K562 (cell line): ENCODE results near the gene IMPG1. TPM values are rescaled to one million over a fixed set of nuclear protein-coding genes. Genes with fewer than 3 reads are reported as not detected.

Experiments
- ATAC-seq: fragments of 200-7000 bp; cut with Tn5 transposase; 3 replicates; pipeline ENCODE4 v1.9.1; 2020; ENCODE audit warnings: moderate library complexity
- BruUV-seq: library from RNA; stranded (reverse); fragments of 400-500 nt; replicated peaks from 2 replicates; lab custom pipeline; 2021; lab: Mats Ljungman, UMichigan
- CTCF ChIA-PET: fragments of 300-600 bp; formaldehyde crosslinking; extraction: SDS; loops from one replicate; lab custom pipeline; 2021; ENCODE audit warnings: low intra/inter-chr PET ratio; lab: Yijun Ruan, JAX
- POLR2A ChIA-PET: fragments of 300-600, 350-650 bp; sonication (Branson Sonifier 250); formaldehyde crosslinking; extraction: SDS; loops from one replicate; lab custom pipeline; 2021; ENCODE audit warnings: antibody characterized with exemption, inconsistent platforms; lab: Yijun Ruan, JAX
- DNase-seq, 4 experiments: peaks; one replicate each; pipeline versions ENCODE4 v3.0.0 to v3.0.0-alpha.2; 2011 to 2018; ENCODE audit warnings: low spot score in 3 of 4, mixed read lengths in 3 of 4; ENCODE audit errors: extremely low read depth in 1 of 4
- FAIRE-seq: peaks from 2 replicates; lab custom pipeline; 2011; peaks lifted over from hg19 to GRCh38; lab: Jason Lieb, UNC
- H2AFZ ChIP-seq: 2 replicates; pipeline ENCODE4 v1.6.0; 2011; ENCODE audit warnings: low read depth, low read length, control low read depth, inconsistent platforms
- H3K27ac ChIP-seq: fragments of 200-600 bp; 3 replicates; pipeline ENCODE4 v1.8.0; 2011; ENCODE audit warnings: low read depth, mild to moderate bottlenecking, control low read depth, inconsistent platforms, low read length, moderate library complexity, mixed read lengths; ENCODE audit errors: extremely low read depth
- H3K27me3 ChIP-seq, 2 experiments: fragments of 300-600 bp in 1 of 2; 2 replicates in 1 of 2; 3 replicates in 1 of 2; pipeline versions ENCODE4 v1.6.0 to v1.8.0; 2011; ENCODE audit warnings: inconsistent platforms in 2 of 2, low read length in 2 of 2, mild to moderate bottlenecking in 1 of 2, mixed read lengths in 1 of 2, moderate library complexity in 1 of 2; ENCODE audit not compliant: control insufficient read depth in 2 of 2, insufficient read depth in 2 of 2
- H3K36me3 ChIP-seq: fragments of 300-600 bp; 3 replicates; pipeline ENCODE4 v1.8.0; 2011; ENCODE audit warnings: mild to moderate bottlenecking, low read length, inconsistent platforms; ENCODE audit not compliant: control insufficient read depth, insufficient read depth
- H3K4me1 ChIP-seq, 2 experiments: fragments of 200-600 bp in 1 of 2; replicated peaks in 1 of 2; 2 replicates in 1 of 2; 3 replicates in 1 of 2; pipeline versions ENCODE4 v1.5.1 to v1.8.0; 2011; ENCODE audit warnings: inconsistent platforms in 2 of 2, low read length in 2 of 2, mild to moderate bottlenecking in 1 of 2, mixed read lengths in 1 of 2, moderate library complexity in 1 of 2; ENCODE audit not compliant: control insufficient read depth in 2 of 2, insufficient read depth in 2 of 2
- H3K4me2 ChIP-seq: 2 replicates; pipeline ENCODE4 v1.6.1; 2011; ENCODE audit warnings: low read length, control low read depth, inconsistent platforms, mixed read lengths; ENCODE audit not compliant: insufficient read depth
- H3K4me3 ChIP-seq: fragments of 200-600 bp; sonication (generic), shearing (Covaris generic); 2 replicates; pipeline ENCODE4 v1.5.1; 2016; ENCODE audit warnings: control low read depth, inconsistent platforms
- H3K79me2 ChIP-seq: fragments of 200-600 bp; 3 replicates; pipeline ENCODE4 v1.8.0; 2011; ENCODE audit warnings: low read length, inconsistent platforms; ENCODE audit not compliant: control insufficient read depth, insufficient read depth
- H3K9ac ChIP-seq, 2 experiments: 2 replicates each; pipeline versions ENCODE4 v1.6.0 to v1.6.1; 2011; ENCODE audit warnings: low read depth in 2 of 2, low read length in 2 of 2, control low read depth in 1 of 2, inconsistent platforms in 1 of 2, mild to moderate bottlenecking in 1 of 2, mixed read lengths in 1 of 2; ENCODE audit not compliant: insufficient read depth in 1 of 2
- H3K9me1 ChIP-seq: one replicate; pipeline ENCODE4 v1.6.0; 2011; ENCODE audit warnings: inconsistent platforms, mild to moderate bottlenecking, low read length, moderate library complexity; ENCODE audit not compliant: control insufficient read depth, insufficient read depth
- H3K9me3 ChIP-seq: replicated peaks from 2 replicates; pipeline ENCODE4 v1.5.1; 2011; ENCODE audit warnings: low read depth, low read length, inconsistent platforms; ENCODE audit not compliant: control insufficient read depth, insufficient read depth
- H4K20me1 ChIP-seq: replicated peaks from 2 replicates; pipeline ENCODE4 v1.6.1; 2011; ENCODE audit warnings: low read length, inconsistent platforms, mixed read lengths; ENCODE audit not compliant: control insufficient read depth, insufficient read depth
- BRF1 ChIP-seq: IDR thresholded peaks from 3 replicates; pipeline ENCODE4 v1.6.1; 2011; ENCODE audit warnings: borderline replicate concordance, mild to moderate bottlenecking; ENCODE audit not compliant: insufficient read length; ENCODE audit errors: extremely low read depth
- CSDE1 ChIP-seq, 2 experiments: fragments of 450-650 bp; IDR thresholded peaks; 2 replicates each; pipeline ENCODE4 v1.6.1; 2016; ENCODE audit warnings: mild to moderate bottlenecking in 1 of 2
- MTF1 ChIP-seq: fragments of 250-450 bp; sonication (Bioruptor Pico); IDR thresholded peaks from 2 replicates; pipeline ENCODE4 v1.9.0; 2021; ENCODE audit warnings: moderate library complexity, mild to moderate bottlenecking, inconsistent platforms, borderline replicate concordance
- SUPT5H ChIP-seq: fragments of 450-650 bp; IDR thresholded peaks from 2 replicates; pipeline ENCODE4 v1.6.1; 2016
- ZFP30 ChIP-seq: fragments of 250-450 bp; sonication (Bioruptor Pico); IDR thresholded peaks from 2 replicates; pipeline ENCODE4 v1.8.0; 2022; ENCODE audit warnings: moderate library complexity, mild to moderate bottlenecking, inconsistent platforms, borderline replicate concordance
- ZNF133 ChIP-seq: fragments of 250-450 bp; sonication (Bioruptor Pico); IDR thresholded peaks from 2 replicates; pipeline ENCODE4 v1.4.0; 2020; ENCODE audit warnings: mild to moderate bottlenecking
- WGBS: fragments of 100-300 bp; shearing (Covaris generic); methylation state at CpG from one replicate; pipeline ENCODE4 v1.1.6; 2016; ENCODE audit warnings: low coverage, mixed read lengths; ENCODE audit not compliant: insufficient coverage; ENCODE audit errors: missing lambda C conversion rate; 5-methylcytosine and 5-hydroxymethylcytosine counted together
- in situ Hi-C: fragments of 300-500 bp; cut with MboI; formaldehyde crosslinking; loops from 4 replicates; pipeline ENCODE4 v1.15.0; 2018; ENCODE audit warnings: inconsistent platforms, mixed read lengths
- intact Hi-C: fragments of 100-400 bp; cut with micrococcal nuclease; formaldehyde crosslinking; loops from 2 replicates; pipeline ENCODE4 v1.14.2; 2022
- polyA plus RNA-seq, 8 experiments: library from polyadenylated mRNA; depleted of rRNA in 4 of 8; stranded (reverse) in 5 of 8; unstranded in 3 of 8; fragments of >200 nt; fragmentation: Nextera tagmentation in 2 of 8; fragmentation: Illumina TruSeq in 1 of 8; extraction: Ambion mirVana in 2 of 8; extraction: Trizol in 1 of 8; gene quantifications; 2 replicates each; pipeline versions ENCODE4 v1.2.1 to v1.2.3, GENCODE V29; 2011 to 2014; ENCODE audit warnings: inconsistent platforms in 1 of 8, missing spikeins in 1 of 8
- total RNA-seq, 7 experiments: library from RNA; depleted of rRNA in 6 of 7; stranded (reverse); fragments of >200 nt in 6 of 7; fragmentation: Illumina TruSeq in 2 of 7; extraction: Trizol in 2 of 7; gene quantifications; 2 replicates each; pipeline versions ENCODE4 v1.2.1 to v1.2.3, GENCODE V29; 2011 to 2021; ENCODE audit warnings: low replicate concordance in 1 of 7
- TF ChIP-seq, protein P1 (sequence below): sonication (generic); formaldehyde crosslinking; IDR thresholded peaks from 2 replicates; pipeline ENCODE4 v1.8.1; 2023; ENCODE audit warnings: missing genetic modification reagents, mild to moderate bottlenecking, borderline replicate concordance

Gene IMPG1
- total and polyA plus RNA-seq, 9 of the 15 experiments (the other 6 are each of a cell fraction or from before 2014, with no cell fraction given): not detected

GRCh38 chr6:75946146-75946831, 126.2 kb downstream of the IMPG1 start:
- H3K4me1 ChIP-seq: no peaks in the 10 kb centered on the region
- CTCF ChIA-PET: no interaction called here
- H2AFZ ChIP-seq: no peak overlapping the region
- no peaks in the 10 kb centered on the region; the same call in 2 of the 3 replicates for H3K36me3 ChIP-seq
- H3K4me2 ChIP-seq: no peak overlapping the region
- in situ Hi-C loops (loop anchor here (25.0 kb wide), 1 partner anchor 1516 kb away; the partner anchor contains the start of gene HTR1B), intact Hi-C loops (no loop called here)
- no peaks in the 10 kb centered on the region for H3K79me2 ChIP-seq
- POLR2A ChIA-PET: no interaction called here
- no peak overlapping the region for H3K9ac ChIP-seq
- TF ChIP-seq BRF1 (no peak), CSDE1 (IDR thresholded peaks at IDR 0.05) (no peak)
- H3K9me1 ChIP-seq: no peaks in the 10 kb centered on the region
- WGBS: 0% methylated on average over 4 of the region's 4 CpGs
- H3K27me3 ChIP-seq: no peaks in the 10 kb centered on the region
- ATAC-seq (no peak), DNase-seq (no peak), FAIRE-seq (no peak)
- no peaks in the 10 kb centered on the region for H3K9me3 ChIP-seq
- no peaks in the 10 kb centered on the region for H4K20me1 ChIP-seq
- H3K27ac ChIP-seq: no peak overlapping the region
- BruUV-seq: no TSS peak
- no peak overlapping the region for H3K4me3 ChIP-seq

- CTCF ChIA-PET: no interaction called here
- Histone ChIP-seq H3K9me3 (no peaks in the 10 kb centered on the region), H3K79me2 (no peaks in the 10 kb centered on the region), H2AFZ (no peak overlapping the region), H3K27ac (no peak overlapping the region), H3K36me3 (no peaks in the 10 kb centered on the region; the same call in 2 of the 3 replicates), H4K20me1 (no peaks in the 10 kb centered on the region), H3K9ac (no peak overlapping the region), H3K4me2 (no peak overlapping the region), H3K4me1 (no peaks in the 10 kb centered on the region), H3K4me3 (no peak overlapping the region), H3K9me1 (no peaks in the 10 kb centered on the region), H3K27me3 (no peaks in the 10 kb centered on the region)
- no TSS peak for BruUV-seq
- WGBS: 0% methylated on average over 2 of the region's 2 CpGs
- DNase-seq (no peak), ATAC-seq (no peak), FAIRE-seq (no peak)
- POLR2A ChIA-PET: no interaction called here
- in situ Hi-C loops (loop anchor here (25.0 kb wide), 1 partner anchor 1519 kb away; the partner anchor contains the start of gene HTR1B), intact Hi-C loops (no loop called here)
- no peak for TF ChIP-seq SUPT5H
- no peak for TF ChIP-seq ZFP30 (CRISPR knock-in tag)
- TF ChIP-seq, protein P1, sequence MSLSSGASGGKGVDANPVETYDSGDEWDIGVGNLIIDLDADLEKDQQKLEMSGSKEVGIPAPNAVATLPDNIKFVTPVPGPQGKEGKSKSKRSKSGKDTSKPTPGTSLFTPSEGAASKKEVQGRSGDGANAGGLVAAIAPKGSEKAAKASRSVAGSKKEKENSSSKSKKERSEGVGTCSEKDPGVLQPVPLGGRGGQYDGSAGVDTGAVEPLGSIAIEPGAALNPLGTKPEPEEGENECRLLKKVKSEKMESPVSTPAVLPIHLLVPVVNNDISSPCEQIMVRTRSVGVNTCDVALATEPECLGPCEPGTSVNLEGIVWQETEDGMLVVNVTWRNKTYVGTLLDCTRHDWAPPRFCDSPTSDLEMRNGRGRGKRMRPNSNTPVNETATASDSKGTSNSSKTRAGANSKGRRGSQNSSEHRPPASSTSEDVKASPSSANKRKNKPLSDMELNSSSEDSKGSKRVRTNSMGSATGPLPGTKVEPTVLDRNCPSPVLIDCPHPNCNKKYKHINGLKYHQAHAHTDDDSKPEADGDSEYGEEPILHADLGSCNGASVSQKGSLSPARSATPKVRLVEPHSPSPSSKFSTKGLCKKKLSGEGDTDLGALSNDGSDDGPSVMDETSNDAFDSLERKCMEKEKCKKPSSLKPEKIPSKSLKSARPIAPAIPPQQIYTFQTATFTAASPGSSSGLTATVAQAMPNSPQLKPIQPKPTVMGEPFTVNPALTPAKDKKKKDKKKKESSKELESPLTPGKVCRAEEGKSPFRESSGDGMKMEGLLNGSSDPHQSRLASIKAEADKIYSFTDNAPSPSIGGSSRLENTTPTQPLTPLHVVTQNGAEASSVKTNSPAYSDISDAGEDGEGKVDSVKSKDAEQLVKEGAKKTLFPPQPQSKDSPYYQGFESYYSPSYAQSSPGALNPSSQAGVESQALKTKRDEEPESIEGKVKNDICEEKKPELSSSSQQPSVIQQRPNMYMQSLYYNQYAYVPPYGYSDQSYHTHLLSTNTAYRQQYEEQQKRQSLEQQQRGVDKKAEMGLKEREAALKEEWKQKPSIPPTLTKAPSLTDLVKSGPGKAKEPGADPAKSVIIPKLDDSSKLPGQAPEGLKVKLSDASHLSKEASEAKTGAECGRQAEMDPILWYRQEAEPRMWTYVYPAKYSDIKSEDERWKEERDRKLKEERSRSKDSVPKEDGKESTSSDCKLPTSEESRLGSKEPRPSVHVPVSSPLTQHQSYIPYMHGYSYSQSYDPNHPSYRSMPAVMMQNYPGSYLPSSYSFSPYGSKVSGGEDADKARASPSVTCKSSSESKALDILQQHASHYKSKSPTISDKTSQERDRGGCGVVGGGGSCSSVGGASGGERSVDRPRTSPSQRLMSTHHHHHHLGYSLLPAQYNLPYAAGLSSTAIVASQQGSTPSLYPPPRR (CRISPR knock-in tag): no peak
- TF ChIP-seq ZNF133 (CRISPR knock-in tag): no peak
- TF ChIP-seq MTF1 (CRISPR knock-in tag): no peak
These were observed 129.1 kb downstream of the IMPG1 start for GRCh38 chr6:75943381-75943780.
